ENCODE data around the gene GSG1L. TPM values are rescaled to one million over a fixed set of nuclear protein-coding genes. Genes with fewer than 3 reads are reported as not detected.

GSG1L gene
- total RNA-seq, 5 donors from 2014 or later (not counting 1 experiment from before 2014, with no cell fraction given): not detected

GRCh38 chr16:27959914-27960313 is 103.6 kb downstream of the GSG1L start:
- Histone ChIP-seq H3K27me3 (replicated peaks in 1 of 2; ENCODE audit: control insufficient read depth in 2 of 2, extremely low read depth in 1 of 2, insufficient read depth in 2 of 2, low read length in 1 of 2) (peaks cover 0 to 26% of the 10 kb centered on the region in 2 experiments), H3K4me1 (ENCODE audit: control insufficient read depth in 1 of 2, extremely low read depth in 1 of 2, insufficient read depth in 2 of 2, low read length in 2 of 2) (no peaks in the 10 kb centered on the region), H3K9me3 (no peaks in the 10 kb centered on the region), H3K4me3 (ENCODE audit: control insufficient read depth in 1 of 2, extremely low read depth in 1 of 2, low read length in 1 of 2) (no peak overlapping the region), H3K27ac (ENCODE audit: low read length) (no peak overlapping the region), H3K36me3 (ENCODE audit: control insufficient read depth in 2 of 2, extremely low read depth in 1 of 2, insufficient read depth in 1 of 2, low read length in 1 of 2) (no peaks in the 10 kb centered on the region)
- H3K27me3 Mint-ChIP-seq: peaks cover 26 to 38% of the 10 kb centered on the region in 2 donors
- no peak overlapping the region for H3K27ac Mint-ChIP-seq
- peaks cover 15 to 17% (median 17%) of the 10 kb centered on the region in 3 donors for H3K9me3 Mint-ChIP-seq
- H3K4me3 Mint-ChIP-seq: no peak overlapping the region
- DNase-seq (no peak), ATAC-seq (replicated peaks in 1 of 4) (no peak)
- 0% methylated on average over 2 of the region's 4 CpGs for WGBS (ENCODE audit: insufficient coverage)
- ChIA-PET POLR2A (no interaction called here), CTCF (no interaction called here)
- H3K36me3 Mint-ChIP-seq: peaks cover 4% of the 10 kb centered on the region
- H3K4me1 Mint-ChIP-seq: no peaks in the 10 kb centered on the region

- CTCF ChIA-PET: no interaction called here
- 27% methylated on average over 2 of the region's 3 CpGs for WGBS (ENCODE audit: insufficient coverage)
- POLR2A ChIA-PET: no interaction called here
- Histone ChIP-seq H3K9me3 (no peaks in the 10 kb centered on the region), H3K36me3 (ENCODE audit: control insufficient read depth in 2 of 2, extremely low read depth in 1 of 2, insufficient read depth in 1 of 2, low read length in 1 of 2) (no peaks in the 10 kb centered on the region), H3K4me1 (ENCODE audit: control insufficient read depth in 1 of 2, extremely low read depth in 1 of 2, insufficient read depth in 2 of 2, low read length in 2 of 2) (no peaks in the 10 kb centered on the region), H3K27me3 (replicated peaks in 1 of 2; ENCODE audit: control insufficient read depth in 2 of 2, extremely low read depth in 1 of 2, insufficient read depth in 2 of 2, low read length in 1 of 2) (peaks cover 0 to 31% of the 10 kb centered on the region in 2 experiments), H3K4me3 (ENCODE audit: control insufficient read depth in 1 of 2, extremely low read depth in 1 of 2, low read length in 1 of 2) (no peak overlapping the region), H3K27ac (ENCODE audit: low read length) (no peak overlapping the region)
- Mint-ChIP-seq H3K36me3 (peaks cover 4% of the 10 kb centered on the region), H3K27me3 (peaks cover 41 to 51% of the 10 kb centered on the region in 2 donors), H3K4me1 (no peaks in the 10 kb centered on the region), H3K27ac (no peak overlapping the region), H3K4me3 (no peak overlapping the region), H3K9me3 (peaks cover 17 to 23% (median 22%) of the 10 kb centered on the region in 3 donors)
- no peak for DNase-seq
- no peak for ATAC-seq (replicated peaks in 1 of 4)
Observed at GRCh38 chr16:27954191-27954590, 109.3 kb downstream of the GSG1L start.

GRCh38 chr16:27952811-27953210 is 110.7 kb downstream of the GSG1L start:
- Mint-ChIP-seq H3K36me3 (peaks cover 4% of the 10 kb centered on the region), H3K4me3 (no peak overlapping the region), H3K4me1 (no peaks in the 10 kb centered on the region), H3K27me3 (peaks cover 41 to 47% of the 10 kb centered on the region in 2 donors), H3K27ac (no peak overlapping the region), H3K9me3 (peaks cover 17 to 22% (median 22%) of the 10 kb centered on the region in 3 donors)
- ATAC-seq (replicated peaks in 1 of 4) (no peak), DNase-seq (no peak)
- ChIA-PET CTCF (interaction anchor here in 1 of 2 donors (0.7 kb wide), 1 partner anchor 19 kb away, joined by 3 read pairs; no protein-coding TSS in a partner anchor), POLR2A (no interaction called here)
- peaks cover 0 to 34% of the 10 kb centered on the region in 2 experiments for H3K27me3 ChIP-seq (replicated peaks in 1 of 2; ENCODE audit: control insufficient read depth in 2 of 2, extremely low read depth in 1 of 2, insufficient read depth in 2 of 2, low read length in 1 of 2)
- H3K36me3 ChIP-seq (ENCODE audit: control insufficient read depth in 2 of 2, extremely low read depth in 1 of 2, insufficient read depth in 1 of 2, low read length in 1 of 2): no peaks in the 10 kb centered on the region
- no peak overlapping the region for H3K27ac ChIP-seq (ENCODE audit: low read length)
- WGBS (ENCODE audit: insufficient coverage): no CpG with 5 or more reads among the region's 3 CpGs
- no peaks in the 10 kb centered on the region for H3K9me3 ChIP-seq
- H3K4me3 ChIP-seq (ENCODE audit: control insufficient read depth in 1 of 2, extremely low read depth in 1 of 2, low read length in 1 of 2): no peak overlapping the region
- H3K4me1 ChIP-seq (ENCODE audit: control insufficient read depth in 1 of 2, extremely low read depth in 1 of 2, insufficient read depth in 2 of 2, low read length in 2 of 2): no peaks in the 10 kb centered on the region

GRCh38 chr16:27951489-27952120 is 111.9 kb downstream of the GSG1L start:
- Mint-ChIP-seq H3K4me3 (no peak overlapping the region), H3K27ac (no peak overlapping the region), H3K9me3 (peaks cover 11 to 17% (median 14%) of the 10 kb centered on the region in 3 donors), H3K4me1 (no peaks in the 10 kb centered on the region), H3K36me3 (no peaks in the 10 kb centered on the region), H3K27me3 (peaks cover 37 to 43% of the 10 kb centered on the region in 2 donors)
- ATAC-seq (replicated peaks in 1 of 4): no peak
- no CpG with 5 or more reads among the region's 7 CpGs for WGBS (ENCODE audit: insufficient coverage)
- Histone ChIP-seq H3K36me3 (ENCODE audit: control insufficient read depth in 2 of 2, extremely low read depth in 1 of 2, insufficient read depth in 1 of 2, low read length in 1 of 2) (no peaks in the 10 kb centered on the region), H3K9me3 (no peaks in the 10 kb centered on the region), H3K27me3 (replicated peaks in 1 of 2; ENCODE audit: control insufficient read depth in 2 of 2, extremely low read depth in 1 of 2, insufficient read depth in 2 of 2, low read length in 1 of 2) (peaks cover 0 to 31% of the 10 kb centered on the region in 2 experiments), H3K4me3 (ENCODE audit: control insufficient read depth in 1 of 2, extremely low read depth in 1 of 2, low read length in 1 of 2) (no peak overlapping the region), H3K27ac (ENCODE audit: low read length) (no peak overlapping the region), H3K4me1 (ENCODE audit: control insufficient read depth in 1 of 2, extremely low read depth in 1 of 2, insufficient read depth in 2 of 2, low read length in 2 of 2) (no peaks in the 10 kb centered on the region)
- POLR2A ChIA-PET: no interaction called here
- CTCF ChIA-PET: no interaction called here
- DNase-seq: no peak

- Histone ChIP-seq H3K4me3 (ENCODE audit: control insufficient read depth in 1 of 2, extremely low read depth in 1 of 2, low read length in 1 of 2) (no peak overlapping the region), H3K4me1 (ENCODE audit: control insufficient read depth in 1 of 2, extremely low read depth in 1 of 2, insufficient read depth in 2 of 2, low read length in 2 of 2) (no peaks in the 10 kb centered on the region), H3K27ac (ENCODE audit: low read length) (no peak overlapping the region), H3K36me3 (ENCODE audit: control insufficient read depth in 2 of 2, extremely low read depth in 1 of 2, insufficient read depth in 1 of 2, low read length in 1 of 2) (no peaks in the 10 kb centered on the region), H3K9me3 (no peaks in the 10 kb centered on the region), H3K27me3 (replicated peaks in 1 of 2; ENCODE audit: control insufficient read depth in 2 of 2, extremely low read depth in 1 of 2, insufficient read depth in 2 of 2, low read length in 1 of 2) (peaks cover 2 to 38% of the 10 kb centered on the region in 2 experiments)
- H3K27ac Mint-ChIP-seq: no peak overlapping the region
- peaks cover 6 to 10% (median 9%) of the 10 kb centered on the region in 3 donors for H3K9me3 Mint-ChIP-seq
- H3K27me3 Mint-ChIP-seq: peaks cover 37 to 41% of the 10 kb centered on the region in 2 donors
- H3K4me3 Mint-ChIP-seq: no peak overlapping the region
- no peak for DNase-seq
- H3K36me3 Mint-ChIP-seq: no peaks in the 10 kb centered on the region
- ChIA-PET CTCF (no interaction called here), POLR2A (no interaction called here)
- WGBS (ENCODE audit: insufficient coverage): 85% methylated on average over 5 of the region's 7 CpGs
- no peaks in the 10 kb centered on the region for H3K4me1 Mint-ChIP-seq
- no peak for ATAC-seq (replicated peaks in 1 of 4)
Observed at GRCh38 chr16:27950206-27950887, 113.2 kb downstream of the GSG1L start.

GRCh38 chr16:27947696-27948095 is 115.8 kb downstream of the GSG1L start:
- no peak for DNase-seq
- Histone ChIP-seq H3K9me3 (no peaks in the 10 kb centered on the region), H3K4me3 (ENCODE audit: control insufficient read depth in 1 of 2, extremely low read depth in 1 of 2, low read length in 1 of 2) (no peak overlapping the region), H3K36me3 (ENCODE audit: control insufficient read depth in 2 of 2, extremely low read depth in 1 of 2, insufficient read depth in 1 of 2, low read length in 1 of 2) (no peaks in the 10 kb centered on the region), H3K27ac (ENCODE audit: low read length) (no peak overlapping the region), H3K27me3 (replicated peaks in 1 of 2; ENCODE audit: control insufficient read depth in 2 of 2, extremely low read depth in 1 of 2, insufficient read depth in 2 of 2, low read length in 1 of 2) (peaks cover 5 to 29% of the 10 kb centered on the region in 2 experiments), H3K4me1 (ENCODE audit: control insufficient read depth in 1 of 2, extremely low read depth in 1 of 2, insufficient read depth in 2 of 2, low read length in 2 of 2) (no peaks in the 10 kb centered on the region)
- no peak overlapping the region for H3K27ac Mint-ChIP-seq
- WGBS (ENCODE audit: insufficient coverage): 76% methylated on average over 2 of the region's 7 CpGs
- H3K4me1 Mint-ChIP-seq: no peaks in the 10 kb centered on the region
- no peaks in the 10 kb centered on the region for H3K9me3 Mint-ChIP-seq
- ChIA-PET CTCF (interaction anchor here in 1 of 2 donors (0.7 kb wide), 1 partner anchor 81 kb away, joined by 4 read pairs; no protein-coding TSS in a partner anchor), POLR2A (no interaction called here)
- ATAC-seq (replicated peaks in 1 of 4): no peak
- peaks cover 30 to 34% of the 10 kb centered on the region in 2 donors for H3K27me3 Mint-ChIP-seq
- H3K4me3 Mint-ChIP-seq: no peak overlapping the region
- H3K36me3 Mint-ChIP-seq: no peaks in the 10 kb centered on the region
